ENCODE data around the gene WDR55.
"Not testable (repeated sequence)": the region's sequence is repeated elsewhere in the genome, so short reads cannot be mapped to it uniquely, and the experiment has no call there.

WDR55 gene, protein sequence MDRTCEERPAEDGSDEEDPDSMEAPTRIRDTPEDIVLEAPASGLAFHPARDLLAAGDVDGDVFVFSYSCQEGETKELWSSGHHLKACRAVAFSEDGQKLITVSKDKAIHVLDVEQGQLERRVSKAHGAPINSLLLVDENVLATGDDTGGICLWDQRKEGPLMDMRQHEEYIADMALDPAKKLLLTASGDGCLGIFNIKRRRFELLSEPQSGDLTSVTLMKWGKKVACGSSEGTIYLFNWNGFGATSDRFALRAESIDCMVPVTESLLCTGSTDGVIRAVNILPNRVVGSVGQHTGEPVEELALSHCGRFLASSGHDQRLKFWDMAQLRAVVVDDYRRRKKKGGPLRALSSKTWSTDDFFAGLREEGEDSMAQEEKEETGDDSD

DNA sequence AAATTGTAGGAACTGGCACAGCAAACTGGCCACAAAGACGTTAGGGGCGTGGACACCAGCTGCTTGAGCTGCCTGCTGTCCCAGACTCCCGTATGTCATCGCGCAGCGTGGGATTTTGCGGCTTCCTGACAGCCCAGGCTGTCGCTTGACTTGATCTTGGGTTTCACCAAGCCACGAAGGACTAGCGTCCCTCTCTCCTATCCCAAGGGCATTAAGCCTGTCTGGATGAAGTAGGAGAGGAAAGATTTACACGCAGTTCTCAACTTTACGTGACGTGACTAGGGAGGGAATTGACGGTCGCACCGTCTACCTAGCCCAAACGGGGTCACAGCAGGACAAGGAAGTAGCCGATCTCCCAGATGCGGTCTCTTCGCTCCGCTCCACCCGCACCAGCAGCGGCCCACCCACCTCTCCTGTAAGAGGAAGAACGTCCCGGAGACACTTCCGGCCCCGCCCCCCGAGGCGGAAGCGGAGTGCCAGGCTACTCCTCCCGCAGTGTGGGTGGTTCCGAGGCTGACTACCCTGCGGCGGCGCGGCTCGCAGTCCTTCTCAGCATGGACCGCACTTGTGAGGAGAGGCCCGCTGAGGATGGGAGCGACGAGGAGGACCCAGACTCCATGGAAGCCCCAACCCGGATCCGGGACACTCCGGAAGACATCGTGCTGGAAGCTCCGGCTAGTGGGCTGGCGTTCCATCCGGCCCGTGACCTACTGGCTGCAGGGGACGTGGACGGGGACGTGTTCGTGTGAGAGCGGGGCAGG is at the start of gene WDR55:
Gene WDR55 (plus strand): TSS at position 546 of the 761 bp plus-strand sequence. CDS start 9 bp downstream, at position 555.
- DNase-seq: peak; percentile 91 to 94 (median 92)

DNA sequence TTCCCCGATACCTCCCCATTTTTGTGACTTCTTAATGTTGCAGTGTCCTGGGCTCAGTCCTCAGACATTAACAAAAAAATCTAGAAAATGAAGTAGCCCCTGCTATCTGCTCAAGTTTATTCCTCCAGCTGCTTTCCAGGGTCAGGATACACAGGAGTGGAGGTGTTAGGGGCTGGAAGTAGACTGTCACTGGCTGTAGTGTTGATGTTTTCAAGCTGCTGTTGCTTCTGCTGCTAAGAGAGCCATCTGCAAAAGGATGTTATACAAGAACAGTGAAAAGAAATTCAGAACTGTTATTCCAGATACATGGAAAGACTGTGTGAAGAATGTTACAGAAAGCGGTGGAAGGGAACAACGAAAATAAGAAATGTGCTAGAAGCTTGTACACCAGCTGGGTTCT is 42.4 kb upstream of the WDR55 start:
- no peak for DNase-seq

DNA sequence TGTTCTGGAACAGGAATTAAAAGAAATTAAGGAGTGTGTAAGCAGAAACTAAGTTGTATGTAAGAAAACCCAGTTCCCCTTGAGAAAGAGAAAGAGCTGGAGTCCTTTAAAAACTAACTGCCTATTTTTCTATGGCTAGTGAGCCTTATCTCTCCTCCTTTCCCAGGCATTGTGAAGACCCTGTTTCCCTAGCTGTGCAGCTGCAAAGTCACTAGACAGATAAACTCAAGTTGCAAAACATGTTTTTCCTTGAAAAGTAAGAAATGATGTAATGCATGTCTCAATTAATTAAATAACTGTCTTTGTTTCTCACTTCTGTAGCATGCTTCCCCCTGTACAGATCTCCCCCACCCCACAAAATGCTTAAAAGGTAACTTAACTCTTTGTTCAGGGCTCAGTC is 41.6 kb upstream of the WDR55 start:
- DNase-seq: not testable (repeated sequence)

DNA sequence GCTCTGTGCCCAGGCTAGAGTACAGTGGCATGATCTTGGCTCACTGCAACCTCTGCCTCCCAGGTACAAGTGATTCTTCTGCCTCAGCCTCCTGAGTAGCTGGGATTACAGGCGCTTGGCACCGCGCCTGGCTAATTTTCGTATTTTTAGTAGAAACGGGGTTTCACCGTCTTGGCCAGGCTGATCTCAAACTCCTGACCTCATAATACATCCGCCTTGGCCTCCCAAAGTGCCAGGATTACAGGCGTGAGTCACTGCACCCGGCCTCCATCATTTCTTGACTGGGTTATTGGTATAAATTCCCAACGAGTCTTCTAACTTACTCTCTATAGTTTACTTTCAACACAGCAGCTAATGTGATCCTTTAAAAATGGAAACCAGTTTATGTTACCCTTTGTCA is 39.8 kb upstream of the WDR55 start:
- DNase-seq: not testable (repeated sequence)

DNA sequence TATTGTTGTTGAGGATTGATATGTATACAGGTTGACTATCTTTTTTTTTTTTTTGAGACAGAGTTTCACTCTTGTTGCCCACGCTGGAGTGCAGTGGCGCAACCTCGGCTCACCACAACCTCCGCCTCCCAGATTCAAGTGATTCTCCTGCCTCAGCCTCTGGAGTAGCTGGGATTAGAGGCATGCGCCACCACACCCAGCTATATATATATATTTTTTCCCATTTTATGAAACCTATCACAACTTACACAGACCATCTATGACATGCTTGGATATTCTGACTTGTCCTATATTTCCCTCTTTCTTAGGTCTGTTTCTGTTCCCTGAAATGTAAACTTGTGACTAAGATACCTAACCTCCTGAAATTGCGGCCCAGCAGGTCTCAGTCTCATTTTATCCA is 36.7 kb upstream of the WDR55 start:
- no peak for DNase-seq

DNA sequence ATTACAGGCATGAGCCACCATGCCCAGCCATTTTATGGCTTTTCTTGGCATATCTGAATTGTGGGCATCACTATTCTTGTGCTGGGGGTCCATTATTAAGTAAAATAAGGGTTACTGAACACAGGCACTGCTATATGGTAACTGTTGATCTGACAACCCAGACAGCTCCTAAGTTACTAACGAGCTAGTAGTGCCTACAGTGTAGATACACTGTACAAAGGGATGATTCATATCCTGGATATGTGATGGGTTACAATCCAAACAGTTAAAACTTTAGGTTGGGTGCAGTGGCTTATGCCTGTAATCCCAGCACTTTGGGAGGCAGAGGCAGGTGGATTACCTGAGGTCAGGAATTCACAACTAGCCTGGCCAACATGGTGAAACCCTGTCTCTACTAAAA is 36.0 kb upstream of the WDR55 start:
- DNase-seq: no peak

DNA sequence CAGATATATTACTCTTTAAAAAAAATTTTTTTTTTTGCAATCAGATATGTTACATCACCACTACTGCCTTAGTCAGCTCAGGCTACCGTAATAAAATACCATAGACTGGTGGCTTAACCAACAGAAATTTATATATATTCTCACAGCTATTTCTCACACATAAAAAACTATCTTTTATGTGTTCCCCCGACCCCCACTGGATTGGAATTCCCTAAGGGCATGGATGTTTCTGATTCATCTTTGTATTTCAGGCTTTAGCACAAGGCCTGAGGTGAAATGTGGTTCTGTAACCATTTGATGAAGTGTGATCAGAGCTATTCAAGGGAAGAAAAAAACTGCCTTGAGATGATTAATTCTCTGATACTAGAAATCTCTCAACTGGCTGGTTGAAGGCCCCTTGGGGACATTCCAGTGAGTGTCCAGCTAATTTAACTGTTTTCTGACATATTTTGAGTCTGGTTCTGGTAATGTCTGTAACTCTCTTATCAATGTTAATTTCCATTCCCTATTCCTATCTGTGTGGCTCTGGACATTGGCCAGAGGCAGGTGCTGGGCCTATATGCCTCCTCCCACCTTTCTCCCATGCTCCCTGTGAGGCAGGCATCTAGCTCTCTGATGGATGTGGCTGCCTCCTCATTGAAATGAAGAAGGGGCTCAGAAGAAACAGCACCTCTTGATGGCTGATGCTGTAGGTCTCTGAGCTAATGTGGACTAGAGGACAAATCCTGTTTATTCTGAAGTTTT is 34.2 kb upstream of the WDR55 start:
- DNase-seq: no peak

DNA sequence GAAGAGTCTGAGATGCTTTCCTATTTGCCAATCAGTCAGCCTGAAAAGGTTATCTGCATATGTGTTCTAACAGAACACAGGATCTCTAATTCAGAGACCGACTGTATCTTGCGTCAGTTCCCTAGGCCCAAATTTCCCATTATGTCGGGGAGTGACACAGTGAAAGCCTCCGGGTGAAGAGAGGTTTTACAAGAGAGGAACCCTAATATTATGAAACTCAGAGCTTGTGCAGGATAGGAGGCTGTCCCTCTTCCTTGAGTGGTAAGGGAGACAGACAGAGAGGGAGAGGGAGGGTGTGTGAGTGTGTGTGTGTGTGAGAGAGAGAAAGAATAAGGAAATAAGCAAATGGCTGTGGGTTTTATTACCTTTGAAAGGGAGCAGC is 33.7 kb upstream of the WDR55 start:
- no peak for DNase-seq

DNA sequence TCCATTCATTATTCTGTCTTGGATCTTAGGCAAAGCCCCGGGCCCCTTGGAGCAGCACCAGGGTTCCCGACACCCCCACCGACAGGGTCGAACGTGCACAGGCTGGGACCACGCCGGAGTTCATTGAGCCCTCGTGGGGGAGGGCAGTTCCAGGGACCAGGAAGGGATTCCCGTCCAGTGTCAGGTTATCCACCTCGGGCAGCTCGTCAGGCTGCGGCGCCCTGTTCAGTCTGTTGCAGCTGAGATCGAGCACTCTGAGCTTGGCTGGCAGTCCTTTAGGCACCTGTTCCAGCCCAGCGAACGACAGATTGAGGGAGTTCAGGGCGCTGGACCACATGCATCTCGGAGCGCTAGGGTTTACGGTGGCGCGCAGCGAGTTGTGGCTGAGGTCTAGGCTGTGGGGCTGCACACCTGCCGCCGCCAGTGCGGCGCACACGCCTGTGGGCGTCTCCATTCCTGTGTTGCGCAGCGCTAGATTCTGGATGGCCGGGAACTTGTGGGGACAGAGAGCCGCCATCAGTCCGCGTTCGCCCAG is 32.8 kb upstream of the WDR55 start:
- DNase-seq: no peak

DNA sequence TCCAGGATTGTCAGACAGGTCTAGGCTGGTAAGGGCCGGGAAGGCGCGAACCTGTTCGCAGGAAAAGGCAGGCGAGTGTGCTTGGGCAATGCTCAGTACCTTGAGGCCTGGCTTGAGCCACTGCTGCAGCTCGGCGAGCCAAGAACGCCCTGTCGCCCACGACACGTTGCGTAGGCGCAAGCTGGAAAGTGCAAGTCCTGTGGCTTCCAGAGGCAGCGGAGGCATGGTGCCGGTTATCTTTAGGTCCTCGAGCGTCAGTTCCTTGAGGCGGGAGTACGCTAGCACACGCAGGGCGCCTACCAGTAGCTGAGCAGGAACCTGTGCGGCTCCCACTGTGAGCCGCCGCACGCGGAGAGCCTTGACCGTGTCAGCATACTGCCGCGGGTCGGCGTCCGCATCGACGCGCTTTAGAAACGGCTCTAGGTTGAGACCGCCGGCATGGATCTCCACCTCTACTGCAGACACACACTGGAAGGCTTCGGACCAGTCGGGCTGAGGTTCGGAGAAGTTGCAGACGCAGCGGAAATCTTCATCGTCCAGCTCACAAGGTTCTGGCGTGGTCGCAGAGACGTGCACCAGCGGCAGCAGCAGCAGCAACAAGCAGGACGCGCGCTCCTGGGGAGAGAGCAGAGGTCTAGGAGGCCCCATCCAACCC is 32.2 kb upstream of the WDR55 start:
- DNase-seq: peak in 2 of 4 experiments; percentile 12 to 26

DNA sequence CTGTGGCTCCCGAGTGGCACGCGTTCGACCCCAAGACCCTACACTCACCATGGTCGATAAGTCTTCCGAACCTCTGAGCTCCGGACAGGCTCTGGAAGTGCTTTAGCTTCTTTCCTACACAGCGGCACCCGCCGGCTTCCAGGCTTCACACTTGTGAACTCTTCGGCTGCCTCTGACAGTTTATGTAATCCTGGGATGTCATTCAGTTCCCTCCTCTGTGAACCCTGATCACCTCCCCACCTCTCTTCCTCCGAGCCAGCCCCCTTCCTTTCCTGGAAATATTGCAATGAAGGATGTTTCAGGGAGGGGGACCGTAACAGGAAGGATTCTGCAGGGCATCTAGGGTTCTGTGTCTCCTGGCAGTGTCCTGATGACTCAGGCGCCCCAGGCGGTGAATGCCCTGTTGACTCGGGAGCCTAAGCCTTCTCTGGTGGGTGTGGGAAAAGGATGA is 31.7 kb upstream of the WDR55 start, which contains the start of gene CD14:
Gene CD14 (minus strand): TSS at position 155 of the 451 bp plus-strand sequence. CDS start 104 bp downstream, at position 51.
- DNase-seq: no peak

DNA sequence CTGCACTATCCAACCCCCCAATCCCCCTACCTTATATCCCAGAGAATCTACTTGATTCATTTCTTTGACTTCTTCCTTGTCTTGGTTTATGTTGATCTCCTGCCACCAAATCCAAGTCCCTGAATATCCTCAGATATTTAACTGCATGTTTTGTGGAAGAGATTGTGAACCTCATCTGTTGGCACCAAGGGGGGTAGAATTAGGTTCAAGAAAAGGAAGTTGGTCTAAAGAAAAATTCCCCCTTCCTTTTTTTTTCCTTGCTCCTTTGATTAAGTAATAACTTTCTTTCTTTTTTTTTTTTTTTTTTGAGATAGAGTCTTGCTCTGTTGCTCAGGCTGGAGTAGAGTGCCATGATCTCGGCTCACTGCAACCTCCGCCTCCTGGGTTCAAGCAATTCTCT is 31.2 kb upstream of the WDR55 start:
- DNase-seq: no peak

DNA sequence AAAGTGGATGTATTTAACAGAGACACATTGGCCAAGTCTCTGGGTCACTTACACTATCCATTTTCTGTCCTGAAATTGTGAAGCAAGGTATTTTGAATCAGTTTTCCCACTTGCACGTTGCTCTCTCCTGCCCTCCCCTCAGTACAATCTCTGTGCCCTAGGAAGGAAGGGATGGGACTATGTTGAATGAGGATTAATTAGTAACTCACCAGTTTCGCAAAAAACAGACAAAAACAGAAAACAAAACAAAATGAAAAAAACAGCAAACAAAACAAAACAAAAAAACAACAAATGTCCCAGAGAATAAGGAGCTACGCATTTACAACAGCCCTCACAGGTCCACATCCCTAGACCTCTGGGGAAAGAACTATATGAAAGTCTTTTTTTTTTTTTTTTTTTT is 30.6 kb upstream of the WDR55 start:
- DNase-seq: no peak

DNA sequence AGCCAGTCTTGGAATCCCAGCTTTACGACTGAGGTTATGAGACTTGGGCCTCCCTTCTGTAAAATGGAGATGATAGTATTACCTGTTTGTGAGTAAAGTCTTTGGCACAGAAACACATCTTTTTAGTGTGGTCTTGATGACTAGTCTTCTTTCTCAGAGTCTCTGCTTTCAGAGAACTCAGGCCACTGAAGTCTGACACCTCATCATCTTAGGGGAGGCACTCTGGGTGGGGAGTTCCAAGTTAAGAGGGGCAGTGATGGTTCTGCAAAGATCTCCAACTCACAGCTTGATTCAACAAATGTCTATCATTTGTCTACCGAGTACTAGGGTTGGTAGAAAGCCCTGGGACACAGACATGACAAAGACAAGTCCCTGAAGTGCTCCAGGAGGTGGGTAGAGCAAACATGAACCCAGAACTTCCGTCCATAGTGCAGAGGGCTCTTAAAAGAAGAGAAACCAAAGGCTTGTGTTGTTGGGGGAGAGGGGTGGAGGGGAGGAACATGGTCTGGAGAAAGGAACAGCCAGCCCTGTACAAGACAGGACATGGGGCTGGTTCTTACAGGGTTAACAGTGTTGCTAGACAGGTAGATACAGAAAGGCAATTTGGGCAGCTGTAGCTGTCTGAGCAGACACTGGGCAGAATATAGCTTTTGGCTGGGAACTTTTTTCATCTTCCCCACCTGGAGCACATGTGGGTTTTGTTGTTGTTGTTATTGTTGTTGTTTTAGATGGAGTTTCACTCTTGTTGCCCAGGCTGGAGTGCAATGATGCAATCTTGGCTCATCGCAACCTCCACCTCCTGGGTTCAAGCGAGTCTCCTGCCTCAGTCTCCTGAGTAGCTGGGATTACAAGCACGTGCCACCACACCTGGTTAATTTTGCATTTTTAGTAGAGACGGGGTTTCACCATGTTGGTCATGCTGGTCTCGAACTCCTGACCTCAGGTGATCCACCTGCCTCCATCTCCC is 29.1 kb upstream of the WDR55 start:
- DNase-seq: no peak

DNA sequence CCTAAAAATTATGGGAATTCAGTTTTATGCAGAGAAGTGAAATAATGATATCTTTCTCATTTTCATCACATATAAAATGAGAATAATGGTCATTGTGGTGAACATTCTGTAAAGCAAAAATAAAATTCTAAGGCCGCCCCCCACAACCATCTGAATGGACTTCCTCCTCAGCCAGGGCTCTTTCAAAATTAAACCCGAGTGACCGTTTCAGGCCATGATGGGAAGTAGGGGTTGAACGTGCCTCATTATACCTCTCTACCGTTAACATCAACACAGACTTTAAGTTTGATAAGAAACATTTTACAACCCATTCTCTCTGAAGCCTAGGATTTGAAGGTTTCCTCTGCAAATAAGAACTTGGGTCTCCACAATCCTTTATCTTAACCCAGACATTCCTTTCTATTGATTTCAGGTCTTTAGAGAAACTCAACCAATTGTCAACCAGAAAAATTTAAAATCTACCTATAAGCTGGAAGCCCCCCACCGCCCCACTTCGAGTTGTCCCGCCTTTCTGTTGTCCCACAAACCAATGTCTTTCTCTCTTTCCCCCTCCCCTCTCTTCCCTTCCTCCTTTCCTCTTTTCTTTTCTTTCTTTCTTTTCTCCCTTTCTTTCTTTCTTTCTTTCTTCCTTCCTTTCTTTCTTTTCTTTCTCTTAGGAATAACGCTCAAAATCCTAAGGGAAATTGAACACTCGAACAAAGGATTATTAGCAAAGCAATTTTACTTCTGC is 27.2 kb upstream of the WDR55 start:
- DNase-seq: no peak

DNA sequence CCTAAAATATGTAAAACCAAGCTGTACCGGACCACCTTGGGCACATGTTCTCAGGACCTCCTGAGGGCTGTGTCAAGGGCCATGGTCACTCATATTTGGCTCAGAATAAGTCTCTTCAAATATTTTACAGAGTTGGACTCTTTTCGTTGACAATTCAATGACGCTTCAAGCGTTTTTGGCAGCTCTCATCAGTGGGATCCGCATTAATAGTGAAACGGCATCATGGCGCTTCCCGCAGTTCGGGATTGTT is 25.9 kb upstream of the WDR55 start:
- DNase-seq: not testable (repeated sequence)

DNA sequence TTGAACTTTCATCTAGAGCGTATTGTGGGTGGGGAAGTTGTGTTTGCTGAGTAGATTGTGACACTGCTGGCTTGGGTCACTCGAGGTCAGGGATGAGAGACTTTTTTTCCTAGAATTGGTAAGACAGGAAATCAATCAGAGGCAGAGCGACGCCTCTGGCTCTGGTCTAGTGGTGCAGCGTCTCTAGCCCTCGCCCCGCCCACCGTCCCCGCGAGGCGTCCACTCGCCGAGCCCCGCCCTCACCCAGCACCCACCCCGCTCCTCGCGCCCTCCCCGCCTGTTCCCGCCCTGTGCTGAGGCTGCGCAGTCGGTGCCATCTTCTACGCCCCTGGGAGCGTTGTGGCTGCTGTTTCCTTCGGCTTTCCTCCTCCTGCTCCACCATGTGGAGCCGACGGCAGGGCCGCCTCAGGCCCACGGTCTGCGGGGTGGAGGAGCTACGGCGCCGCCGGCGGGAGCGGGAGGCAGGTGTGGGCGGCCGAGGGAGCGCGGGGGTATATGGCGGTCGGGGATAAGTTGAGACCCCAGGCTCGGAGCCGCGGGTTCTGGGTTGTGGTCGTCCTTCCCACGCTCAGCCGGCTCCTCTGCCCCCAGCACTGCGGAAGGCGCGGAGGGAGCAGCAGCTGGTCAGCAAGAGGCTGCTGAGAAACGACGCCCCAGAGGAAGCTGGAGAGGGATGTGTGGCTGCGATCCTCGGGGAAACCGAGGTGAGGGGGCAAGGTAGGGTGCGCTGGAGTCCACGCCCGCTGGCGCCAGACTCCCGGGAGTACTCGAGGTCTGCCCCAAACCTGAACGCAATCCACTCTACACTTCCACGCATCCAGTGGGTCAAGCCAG is 25.3 kb upstream of the WDR55 start, which contains the start of gene TMCO6:
Gene TMCO6 (plus strand): TSS at position 304 of the 834 bp plus-strand sequence. CDS start 77 bp downstream, at position 381.
- peak; percentile 88 to 97 (median 92) for DNase-seq

DNA sequence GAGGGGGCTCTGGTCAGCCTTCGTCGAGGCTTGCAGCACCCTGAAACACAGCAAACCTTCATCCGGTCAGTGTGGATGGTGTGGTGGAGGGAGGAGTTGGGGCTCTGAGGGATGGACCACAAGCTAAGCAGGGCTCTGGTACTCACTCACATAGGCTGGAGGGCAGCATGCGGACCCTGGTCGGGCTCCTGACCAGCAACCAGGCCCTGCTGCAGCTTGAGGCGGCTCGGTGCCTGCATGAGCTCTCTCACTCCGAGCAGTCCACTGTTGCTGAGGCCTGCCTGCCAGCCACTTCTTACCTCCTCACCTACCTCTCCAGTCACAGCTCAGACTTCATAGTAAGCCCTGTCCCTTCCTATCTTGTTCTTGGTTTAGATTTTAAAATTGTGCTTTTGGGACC is 23.0 kb upstream of the WDR55 start:
- DNase-seq: no peak

DNA sequence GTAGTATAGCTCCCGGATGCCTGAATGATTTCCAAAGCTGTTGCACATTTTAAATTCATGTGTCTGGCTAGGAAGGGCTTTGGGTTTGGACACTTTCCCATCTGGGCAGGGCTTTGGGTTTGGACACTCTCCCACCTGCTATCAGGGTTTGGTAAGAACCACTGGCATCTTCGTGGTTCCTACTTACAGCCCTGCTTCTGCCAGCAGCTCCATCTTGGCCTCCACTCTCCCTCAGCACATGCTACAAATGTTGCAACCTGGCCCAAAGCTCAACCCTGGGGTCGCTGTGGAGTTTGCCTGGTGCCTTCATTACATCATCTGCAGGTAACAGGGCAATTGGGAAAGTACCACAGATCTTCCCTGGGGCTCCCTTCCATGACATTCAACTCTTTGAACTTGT is 22.0 kb upstream of the WDR55 start:
- no peak for DNase-seq

DNA sequence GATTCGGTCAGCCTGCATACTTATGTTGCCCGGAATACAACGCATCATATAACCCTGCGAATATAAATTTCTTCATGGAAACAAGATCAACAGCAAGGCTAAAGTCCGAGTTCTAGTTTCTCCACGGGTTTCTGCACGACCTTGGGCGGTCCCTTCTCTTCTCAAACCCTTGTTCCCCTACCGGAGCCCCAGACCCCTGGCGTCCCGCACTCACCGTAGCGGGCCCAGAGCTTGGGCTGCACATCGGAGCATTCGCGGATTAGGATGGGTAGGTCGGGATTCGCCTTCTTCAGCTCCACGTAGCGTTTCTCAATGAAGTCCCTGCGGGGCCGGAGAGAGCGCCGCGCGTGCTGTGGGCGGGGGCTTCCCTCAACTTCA is 17.7 kb upstream of the WDR55 start:
- DNase-seq: no peak

Measured in activated CD4-positive, CD25-positive, alpha-beta regulatory T cell (primary cell).